Upper lobe of left lung (tissue), 6 donors: ENCODE measurements around the gene C4orf17. TPM values are rescaled to one million over a fixed set of nuclear protein-coding genes. Genes with fewer than 3 reads are reported as not detected.
A peak's percentile ranks its signal among the peaks of the same experiment; 100 is the strongest.
"Not testable (repeated sequence)": the region's sequence is repeated elsewhere in the genome, so short reads cannot be mapped to it uniquely, and the experiment has no call there.

Experiments
- ATAC-seq, 2 donors: fragments of 200-7000 bp; cut with Tn5 transposase; one replicate each; pipeline ENCODE4 v1.9.1; 2022; ENCODE audit warnings: mild to moderate bottlenecking in 2 of 2, moderate library complexity in 2 of 2; ENCODE audit not compliant: low FRiP score in 2 of 2
- DNase-seq, 2 donors: peaks; one replicate each; pipeline ENCODE4 v3.0.0-alpha.2; 2019 to 2020
- H3K27ac ChIP-seq, 4 donors: fragments of 200-600 bp; sonication (generic); one replicate each; pipeline ENCODE4 v1.5.1; 2016 to 2019
- H3K27me3 ChIP-seq, 4 donors: fragments of 200-600 bp; sonication (generic); one replicate each; pipeline ENCODE4 v1.5.1; 2017 to 2019
- H3K36me3 ChIP-seq, 4 donors: fragments of 200-600 bp; sonication (generic); one replicate each; pipeline ENCODE4 v1.5.1; 2016 to 2019
- H3K4me1 ChIP-seq, 4 donors: fragments of 200-600 bp; sonication (generic); one replicate each; pipeline ENCODE4 v1.5.1; 2018 to 2019
- H3K4me3 ChIP-seq, 4 donors: fragments of 200-600 bp; sonication (generic); one replicate each; pipeline ENCODE4 v1.5.1; 2017 to 2019; ENCODE audit warnings: mild to moderate bottlenecking in 2 of 4, moderate library complexity in 1 of 4
- H3K9me3 ChIP-seq, 4 donors: fragments of 200-600 bp; sonication (generic); one replicate each; pipeline ENCODE4 v1.5.1; 2018 to 2019
- CTCF ChIP-seq, 6 experiments: fragments of 450-650 bp in 4 of 6; fragments of 200-600 bp in 2 of 6; sonication (generic) in 2 of 6; IDR thresholded peaks; one replicate each; pipeline ENCODE4 v1.5.1; 2016 to 2019; ENCODE audit warnings: antibody characterized with exemption in 6 of 6
- EP300 ChIP-seq, 4 donors: sonication (generic); formaldehyde crosslinking; IDR thresholded peaks; one replicate each; pipeline ENCODE4 v1.5.1; 2017; ENCODE audit warnings: antibody characterized with exemption in 4 of 4, control low read depth in 2 of 4
- POLR2A ChIP-seq, 4 donors: fragments of 450-650 bp; IDR thresholded peaks; one replicate each; pipeline ENCODE4 v1.5.1; 2016 to 2017; ENCODE audit warnings: antibody characterized with exemption in 4 of 4, mild to moderate bottlenecking in 2 of 4
- POLR2AphosphoS5 ChIP-seq, 2 donors: sonication (generic); formaldehyde crosslinking; IDR thresholded peaks; one replicate each; pipeline ENCODE4 v1.5.1; 2017; ENCODE audit warnings: antibody characterized with exemption in 2 of 2
- WGBS, 2 donors: methylation state at CpG; one replicate each; pipeline ENCODE4 v1.1.5; 2017 to 2018; 5-methylcytosine and 5-hydroxymethylcytosine counted together
- total RNA-seq, 6 donors: library from RNA; depleted of rRNA in 4 of 6; stranded (reverse); fragments of >200 nt in 4 of 6; gene quantifications; one replicate each; pipeline versions ENCODE4 v1.1.0 to v1.2.1, GENCODE V29; 2016 to 2021
- donor health status: DM: no; HTN: no; CAD: no; lungs with moderate emphysema.
- donor health status: DM: no; HTN: yes; CAD: no; lungs with severe emphysema.

The C4orf17 gene
- total RNA-seq, 6 donors from 2014 or later = not detected

DNA sequence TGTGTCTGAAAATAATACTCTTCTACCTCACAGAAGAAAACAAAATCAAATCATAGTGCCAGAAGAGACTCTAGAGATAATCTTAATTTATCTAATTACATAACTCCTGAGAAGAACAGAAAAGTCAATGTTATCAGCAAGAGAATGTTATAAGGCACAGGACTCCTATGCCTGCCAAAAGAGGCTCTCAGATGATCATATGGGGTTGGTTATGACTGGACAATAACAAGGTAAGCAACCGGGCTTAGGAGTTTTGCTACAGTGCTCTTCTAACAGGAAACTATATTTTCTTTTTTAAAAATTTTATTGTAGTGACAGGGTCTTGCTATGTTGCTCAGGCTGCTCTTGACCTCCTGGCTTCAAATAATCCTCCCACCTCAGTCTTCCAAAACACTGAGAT, 3.5 kb upstream of the C4orf17 start:
- Histone ChIP-seq H3K36me3 (no peaks in the 10 kb centered on the region), H3K27me3 (no peaks in the 10 kb centered on the region), H3K4me1 (no peaks in the 10 kb centered on the region), H3K9me3 (no peaks in the 10 kb centered on the region), H3K27ac (no peak overlapping the region), H3K4me3 (no peak overlapping the region)
- ATAC-seq (no peak), DNase-seq (no peak)
- WGBS, 2 donors = 80 to 93% methylated on average over 1 of the region's 1 CpG
- TF ChIP-seq EP300 (IDR thresholded peaks at IDR 0.05) (no peak), CTCF (IDR thresholded peaks at IDR 0.05) (no peak), POLR2A (IDR thresholded peaks at IDR 0.05) (no peak), POLR2AphosphoS5 (IDR thresholded peaks at IDR 0.05) (no peak)

DNA sequence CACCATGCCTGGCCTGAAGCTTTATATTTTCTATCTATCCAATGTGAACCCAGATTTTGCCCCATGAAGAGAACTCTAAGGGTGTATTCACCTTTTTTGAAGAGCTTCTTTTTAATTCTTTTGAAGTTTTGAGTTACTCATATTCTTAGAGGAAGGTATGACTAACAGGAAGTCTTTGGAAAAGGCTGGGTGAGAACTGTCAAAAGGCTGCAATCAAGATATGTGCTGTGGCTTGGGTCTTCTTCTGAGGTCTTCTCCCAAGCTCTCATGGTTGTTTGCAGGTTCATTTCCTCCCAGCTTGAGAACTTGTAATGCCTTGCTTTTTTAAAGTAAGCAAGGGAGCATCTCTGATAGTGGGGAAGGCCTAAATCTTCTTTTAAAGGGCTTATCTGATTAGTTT, 3.1 kb upstream of the C4orf17 start:
- TF ChIP-seq EP300 (IDR thresholded peaks at IDR 0.05) (no peak), POLR2A (IDR thresholded peaks at IDR 0.05) (no peak), POLR2AphosphoS5 (IDR thresholded peaks at IDR 0.05) (no peak), CTCF (IDR thresholded peaks at IDR 0.05) (no peak)
- ATAC-seq (no peak), DNase-seq (no peak)
- Histone ChIP-seq H3K4me1 (no peaks in the 10 kb centered on the region), H3K27me3 (no peaks in the 10 kb centered on the region), H3K36me3 (no peaks in the 10 kb centered on the region), H3K27ac (no peak overlapping the region), H3K9me3 (no peaks in the 10 kb centered on the region), H3K4me3 (no peak overlapping the region)

DNA sequence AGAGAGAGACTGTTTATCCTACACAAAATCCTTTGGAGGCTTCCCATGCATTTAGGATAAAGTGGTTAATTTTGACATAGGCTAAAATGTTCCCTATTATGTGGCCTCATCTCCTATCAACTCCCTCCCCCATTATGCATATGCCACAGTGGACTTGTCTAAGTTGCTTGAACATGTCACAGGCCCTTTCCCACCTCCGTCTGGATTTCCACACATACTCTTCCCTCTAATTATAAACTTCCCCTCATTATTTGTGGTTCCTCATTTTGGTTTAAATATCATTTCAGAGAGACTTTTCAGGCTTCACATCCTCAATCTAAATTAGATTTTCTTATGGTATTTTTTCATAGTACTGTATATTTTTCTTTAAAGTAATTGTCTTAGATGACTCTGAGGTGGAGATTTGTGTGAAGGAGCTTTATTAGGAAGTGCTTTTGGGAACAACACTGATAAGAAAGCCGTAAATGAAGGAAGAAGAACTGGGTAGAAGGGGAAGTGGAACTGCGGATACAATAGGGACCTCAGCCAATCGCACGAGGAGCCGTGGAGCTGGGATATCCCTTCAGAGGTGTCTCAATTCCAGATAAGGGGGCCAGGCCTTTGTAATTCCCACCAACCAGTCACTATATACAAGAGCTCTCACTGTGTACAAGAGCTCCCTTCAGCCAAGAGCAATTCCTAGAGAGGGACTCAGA, 7.9 kb downstream of the C4orf17 start:
- H3K27ac ChIP-seq = no peak overlapping the region
- H3K4me1 ChIP-seq = no peaks in the 10 kb centered on the region
- no peaks in the 10 kb centered on the region for H3K27me3 ChIP-seq
- no peaks in the 10 kb centered on the region for H3K36me3 ChIP-seq
- ATAC-seq (peak in 1 of 2 donors; percentile 32), DNase-seq (no peak)
- WGBS, 2 donors = 46 to 51% methylated on average over 6 of the region's 6 CpGs
- no peaks in the 10 kb centered on the region for H3K9me3 ChIP-seq
- no peak overlapping the region for H3K4me3 ChIP-seq
- no peak for TF ChIP-seq POLR2A (IDR thresholded peaks at IDR 0.05)

DNA sequence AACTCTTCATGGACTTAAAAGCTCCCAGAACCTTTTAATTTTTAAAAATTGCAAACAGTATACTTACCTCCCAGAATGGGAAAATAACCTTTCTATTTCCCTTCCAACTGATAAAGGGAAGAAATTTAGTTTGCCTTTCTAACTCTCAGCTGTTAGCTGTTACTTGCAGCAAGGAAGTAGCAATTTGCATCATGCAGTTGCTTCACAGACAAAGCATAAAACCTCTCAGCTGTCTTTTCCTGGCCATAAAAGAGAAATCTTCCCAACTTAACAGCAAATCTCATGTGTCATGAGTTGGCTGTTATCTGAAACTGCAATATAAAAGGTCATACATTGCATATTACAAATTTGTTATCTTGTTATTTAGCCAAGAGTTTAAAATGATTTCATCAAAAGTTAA, 18.4 kb downstream of the C4orf17 start:
- Histone ChIP-seq H3K4me1 (no peaks in the 10 kb centered on the region), H3K27me3 (no peaks in the 10 kb centered on the region), H3K27ac (no peak overlapping the region), H3K4me3 (no peak overlapping the region), H3K9me3 (no peaks in the 10 kb centered on the region), H3K36me3 (no peaks in the 10 kb centered on the region)
- TF ChIP-seq CTCF (IDR thresholded peaks at IDR 0.05) (no peak), POLR2A (IDR thresholded peaks at IDR 0.05) (no peak), EP300 (IDR thresholded peaks at IDR 0.05) (no peak), POLR2AphosphoS5 (IDR thresholded peaks at IDR 0.05) (no peak)
- no peak for DNase-seq
- ATAC-seq = no peak

GRCh38 chr4:99529956-99530355, 19.1 kb downstream of the C4orf17 start:
- DNase-seq = no peak
- WGBS, 2 donors = 52 to 61% methylated on average over 3 of the region's 3 CpGs
- ATAC-seq = no peak

GRCh38 chr4:99534699-99535098, 23.9 kb downstream of the C4orf17 start:
- not testable (repeated sequence) for H3K9me3 ChIP-seq, H3K36me3 ChIP-seq, H3K4me3 ChIP-seq, ATAC-seq, H3K4me1 ChIP-seq, DNase-seq, H3K27ac ChIP-seq, H3K27me3 ChIP-seq
- WGBS, 2 donors = 78 to 89% methylated on average over 3 of the region's 3 CpGs

More at GRCh38 chr4:99529956-99530355, 19.1 kb downstream of the C4orf17 start:
- H3K4me1 ChIP-seq = no peaks in the 10 kb centered on the region
- no peaks in the 10 kb centered on the region for H3K27me3 ChIP-seq
- H3K36me3 ChIP-seq = no peaks in the 10 kb centered on the region
- H3K4me3 ChIP-seq = no peak overlapping the region
- TF ChIP-seq POLR2AphosphoS5 (IDR thresholded peaks at IDR 0.05) = no peak
- no peak for TF ChIP-seq EP300 (IDR thresholded peaks at IDR 0.05)
- TF ChIP-seq CTCF (IDR thresholded peaks at IDR 0.05) = no peak
- H3K27ac ChIP-seq = no peak overlapping the region
- H3K9me3 ChIP-seq = no peaks in the 10 kb centered on the region
